Tibial artery (tissue), 4 donors: ENCODE measurements around the gene SETX.

ENCODE experiments used
- DNase-seq, 2 donors: peaks; one replicate each; pipeline ENCODE4 v3.0.0-alpha.2; 2019
- H3K27ac ChIP-seq, 2 donors: fragments of 200-600 bp; sonication (generic) in 1 of 2; 1 replicate in 1 of 2; 2 replicates in 1 of 2; pipeline ENCODE4 v1.5.1; 2018 to 2019; ENCODE audit warnings: mild to moderate bottlenecking in 1 of 2
- H3K27me3 ChIP-seq, 2 donors: fragments of 200-600 bp; sonication (generic) in 1 of 2; one replicate each; pipeline versions ENCODE4 v1.5.1 to v1.6.0; 2016 to 2019
- H3K36me3 ChIP-seq, 3 donors: fragments of 200-600 bp; sonication (generic) in 2 of 3; one replicate each; pipeline ENCODE4 v1.5.1; 2016 to 2019; ENCODE audit warnings: mild to moderate bottlenecking in 2 of 3
- H3K4me1 ChIP-seq, 4 donors: fragments of 200-600 bp; sonication (generic) in 2 of 4; 1 replicate in 3 of 4; 2 replicates in 1 of 4; pipeline ENCODE4 v1.5.1; 2016 to 2019
- H3K4me3 ChIP-seq, 2 donors: fragments of 200-600 bp; sonication (generic) in 1 of 2; 1 replicate in 1 of 2; 2 replicates in 1 of 2; pipeline ENCODE4 v1.5.1; 2018 to 2019; ENCODE audit warnings: mild to moderate bottlenecking in 2 of 2
- H3K9me3 ChIP-seq, 3 donors: fragments of 200-600 bp; sonication (generic) in 1 of 3; one replicate each; pipeline ENCODE4 v1.5.1; 2016 to 2019
- CTCF ChIP-seq, 2 experiments: fragments of 200-600 bp in 1 of 2; fragments of 450-650 bp in 1 of 2; IDR thresholded peaks; one replicate each; pipeline ENCODE4 v1.5.1; 2017 to 2019; ENCODE audit warnings: antibody characterized with exemption in 2 of 2, mild to moderate bottlenecking in 1 of 2, moderate library complexity in 1 of 2
- intact Hi-C: fragments of 100-400 bp; cut with DNase I; formaldehyde crosslinking; loops from one replicate; pipeline ENCODE4 v1.15.0; 2023; ENCODE audit warnings: low total_unique reads

SETX gene

GRCh38 chr9:132238992-132239391, 115.8 kb downstream of the SETX start:
- intact Hi-C loops = loop anchor here (5.0 kb wide), 2 partner anchors 67 to 477 kb away; no protein-coding TSS in a partner anchor
- H3K9me3 ChIP-seq = no peaks in the 10 kb centered on the region
- no peak for TF ChIP-seq CTCF (IDR thresholded peaks at IDR 0.05)
- no peak for DNase-seq
- H3K27me3 ChIP-seq = peaks cover 0 to 24% of the 10 kb centered on the region in 2 donors
- H3K4me3 ChIP-seq = no peak overlapping the region
- no peak overlapping the region for H3K27ac ChIP-seq
- H3K4me1 ChIP-seq = peaks cover 0 to 25% (median 19%) of the 10 kb centered on the region in 4 donors
- no peaks in the 10 kb centered on the region for H3K36me3 ChIP-seq

GRCh38 chr9:132238026-132238972, 116.5 kb downstream of the SETX start:
- Histone ChIP-seq H3K27ac (no peak overlapping the region), H3K4me3 (no peak overlapping the region), H3K4me1 (peaks cover 0 to 25% (median 19%) of the 10 kb centered on the region in 4 donors), H3K27me3 (peaks cover 0 to 25% of the 10 kb centered on the region in 2 donors), H3K9me3 (no peaks in the 10 kb centered on the region), H3K36me3 (no peaks in the 10 kb centered on the region)
- TF ChIP-seq CTCF (IDR thresholded peaks at IDR 0.05) = no peak
- no peak for DNase-seq
- intact Hi-C loops = loop anchor here (5.0 kb wide), 2 partner anchors 66 to 476 kb away; no protein-coding TSS in a partner anchor

- no peak for DNase-seq
- Histone ChIP-seq H3K36me3 (no peaks in the 10 kb centered on the region), H3K9me3 (no peaks in the 10 kb centered on the region), H3K27ac (no peak overlapping the region), H3K4me3 (no peak overlapping the region), H3K27me3 (peaks cover 0 to 33% of the 10 kb centered on the region in 2 donors), H3K4me1 (peaks cover 0 to 20% (median 15%) of the 10 kb centered on the region in 4 donors)
- no peak for TF ChIP-seq CTCF (IDR thresholded peaks at IDR 0.05)
- intact Hi-C loops = loop anchor here (5.0 kb wide), 2 partner anchors 65 to 475 kb away; no protein-coding TSS in a partner anchor
These were observed 117.3 kb downstream of the SETX start for GRCh38 chr9:132237481-132237880.

DNA sequence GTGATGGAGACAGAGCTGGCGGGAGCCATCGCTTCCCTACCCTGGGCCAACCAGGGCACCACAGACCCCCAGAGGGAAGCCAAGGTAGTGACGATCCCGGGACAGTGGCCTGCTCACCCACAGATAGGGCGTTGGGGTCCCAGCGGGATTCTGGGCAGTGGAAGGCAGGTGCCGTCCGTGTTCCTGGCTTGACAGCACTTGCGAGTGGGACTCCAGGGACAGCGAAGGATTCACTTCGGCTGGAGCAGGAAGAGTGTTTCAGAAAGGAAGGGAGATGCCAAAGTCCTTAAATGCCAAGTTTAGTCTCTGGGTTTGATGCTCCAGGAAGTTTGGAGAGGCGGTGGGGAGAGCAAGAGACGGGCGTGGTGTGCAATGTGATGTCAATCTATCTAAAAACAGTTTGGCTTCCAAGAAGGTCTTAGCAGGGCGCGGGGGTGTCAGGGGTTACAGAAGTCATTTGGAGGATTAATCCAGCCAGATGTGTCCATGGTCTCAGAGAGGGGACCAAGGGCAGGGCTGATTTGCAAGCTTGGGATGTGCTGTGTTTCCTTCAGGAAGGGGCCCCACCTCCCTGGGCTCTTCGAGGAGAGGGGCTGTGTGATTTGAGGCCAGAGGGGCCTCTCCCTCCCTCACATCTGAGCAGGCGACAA, 118.0 kb downstream of the SETX start:
- peaks cover 0 to 19% (median 12%) of the 10 kb centered on the region in 4 donors for H3K4me1 ChIP-seq
- H3K36me3 ChIP-seq = no peaks in the 10 kb centered on the region
- intact Hi-C loops = loop anchor here (5.0 kb wide), 2 partner anchors 64 to 474 kb away; no protein-coding TSS in a partner anchor
- H3K27me3 ChIP-seq = peaks cover 0 to 40% of the 10 kb centered on the region in 2 donors
- no peak for TF ChIP-seq CTCF (IDR thresholded peaks at IDR 0.05)
- no peak for DNase-seq
- H3K4me3 ChIP-seq = no peak overlapping the region
- H3K27ac ChIP-seq = no peak overlapping the region
- no peaks in the 10 kb centered on the region for H3K9me3 ChIP-seq

DNA sequence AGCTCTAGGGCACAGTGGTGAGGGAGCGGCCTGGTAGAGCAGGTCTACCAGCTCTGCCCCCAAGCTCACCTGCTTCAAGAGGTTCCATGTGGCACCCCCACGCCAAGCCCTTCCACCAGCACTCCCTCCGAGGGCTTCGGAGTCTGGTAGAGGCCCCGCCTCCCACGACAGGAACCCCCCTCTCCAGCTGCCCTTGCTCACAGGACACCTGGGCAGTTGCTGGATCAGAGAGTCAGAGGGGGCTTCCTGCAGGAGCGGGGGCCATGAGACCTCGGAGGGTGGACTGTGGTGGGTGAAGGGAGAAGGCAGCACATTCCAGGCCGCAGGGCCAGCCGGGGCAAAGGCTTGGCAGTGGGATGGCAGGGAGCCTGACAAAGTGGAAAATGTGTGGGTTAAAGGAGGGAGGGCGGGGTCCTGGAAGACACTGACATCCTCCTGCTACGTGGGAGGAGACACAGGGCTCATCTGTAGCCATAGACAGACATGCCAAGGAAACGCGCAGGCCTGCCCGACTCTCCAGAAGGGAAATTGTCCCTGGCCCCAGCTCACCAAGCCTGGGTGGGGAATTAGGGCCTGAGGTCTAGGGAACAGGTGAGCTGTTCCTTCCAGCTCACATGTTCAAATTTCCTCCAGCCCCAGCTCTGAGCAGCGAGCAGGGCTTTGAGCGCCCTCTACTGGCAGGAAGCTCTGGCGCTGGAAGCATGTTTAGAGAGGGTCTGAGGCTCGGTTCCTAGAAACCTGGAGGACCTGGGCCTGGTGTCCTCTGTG, 118.7 kb downstream of the SETX start:
- H3K27me3 ChIP-seq = peaks cover 0 to 47% of the 10 kb centered on the region in 2 donors
- intact Hi-C loops = loop anchor here (5.0 kb wide), 2 partner anchors 64 to 474 kb away; no protein-coding TSS in a partner anchor
- H3K27ac ChIP-seq = no peak overlapping the region
- H3K36me3 ChIP-seq = no peaks in the 10 kb centered on the region
- H3K4me3 ChIP-seq = no peak overlapping the region
- TF ChIP-seq CTCF (IDR thresholded peaks at IDR 0.05) = peak; percentile 73 to 90
- peak in 1 of 2 donors; percentile 69 for DNase-seq
- peaks cover 0 to 12% (median 7%) of the 10 kb centered on the region in 4 donors for H3K4me1 ChIP-seq
- H3K9me3 ChIP-seq = no peaks in the 10 kb centered on the region
